ENCODE measurements around the gene CALN1. TPM values are rescaled to one million over a fixed set of nuclear protein-coding genes. Genes with fewer than 3 reads are reported as not detected.

Gene CALN1
- polyA plus RNA-seq, 1 donor (not counting 4 experiments of a cell fraction or from before 2014, with no cell fraction given): not detected

GRCh38 chr7:71828361-71828760 is 583.8 kb downstream of the CALN1 start:
- no peak for TF ChIP-seq EZH2 (IDR thresholded peaks at IDR 0.05; ENCODE audit: low read length)
- dilution Hi-C loops (cut with MboI; ENCODE audit: extremely low pct_ligation_motif_present, low sequenced_read_pairs): loop anchor here (25.0 kb wide), 1 partner anchor 109 kb away; no protein-coding TSS in a partner anchor
- no peaks in the 10 kb centered on the region for H3K9me3 ChIP-seq (ENCODE audit: control insufficient read depth, low read depth, low read length)
- H3K9ac ChIP-seq (ENCODE audit: control insufficient read depth, extremely low read depth, insufficient read depth, low read length): no peak overlapping the region
- H3K27ac ChIP-seq (ENCODE audit: control insufficient read depth, insufficient read depth, low read length): no peak overlapping the region
- no peak for DNase-seq (ENCODE audit: low read depth, low spot score)
- H3K27me3 ChIP-seq (ENCODE audit: control insufficient read depth, extremely low read depth, insufficient read depth, low read length): no peaks in the 10 kb centered on the region
- H4K20me1 ChIP-seq (ENCODE audit: control insufficient read depth, extremely low read depth, insufficient read depth, low read length): no peaks in the 10 kb centered on the region
- H3K36me3 ChIP-seq (ENCODE audit: control insufficient read depth in 2 of 2, extremely low read depth in 1 of 2, insufficient read depth in 2 of 2, low read length in 2 of 2): no peaks in the 10 kb centered on the region
- H3K4me2 ChIP-seq (ENCODE audit: control insufficient read depth, extremely low read depth, insufficient read depth, low read depth, low read length): no peak overlapping the region
- no peaks in the 10 kb centered on the region for H3K9me1 ChIP-seq (ENCODE audit: control insufficient read depth, extremely low read depth, insufficient read depth, low read length)
- H3K79me2 ChIP-seq (ENCODE audit: control insufficient read depth, insufficient read depth, low read length): no peaks in the 10 kb centered on the region
- H3K4me3 ChIP-seq (ENCODE audit: control insufficient read depth in 2 of 3, extremely low read depth in 1 of 3, insufficient read depth in 2 of 3, low read depth in 1 of 3, low read length in 3 of 3): no peak overlapping the region
- FAIRE-seq: no peak
- no peaks in the 10 kb centered on the region for H3K4me1 ChIP-seq (ENCODE audit: control insufficient read depth, extremely low read depth, insufficient read depth, low read length)
- no peak overlapping the region for H2AFZ ChIP-seq (ENCODE audit: control insufficient read depth, low read length)

- no peaks in the 10 kb centered on the region for H3K9me3 ChIP-seq (ENCODE audit: control insufficient read depth, low read depth, low read length)
- H3K36me3 ChIP-seq (ENCODE audit: control insufficient read depth in 2 of 2, extremely low read depth in 1 of 2, insufficient read depth in 2 of 2, low read length in 2 of 2): no peaks in the 10 kb centered on the region
- TF ChIP-seq EZH2 (IDR thresholded peaks at IDR 0.05; ENCODE audit: low read length) (no peak), CTCF (optimal IDR thresholded peaks at IDR 0.05 in 1 of 3, IDR thresholded peaks at IDR 0.05 in 1 of 3, conservative IDR thresholded peaks at IDR 0.05 in 1 of 3; ENCODE audit: extremely low read depth in 1 of 3, insufficient read depth in 2 of 3, low read length in 3 of 3) (no peak)
- no peak overlapping the region for H3K4me3 ChIP-seq (ENCODE audit: control insufficient read depth in 2 of 3, extremely low read depth in 1 of 3, insufficient read depth in 2 of 3, low read depth in 1 of 3, low read length in 3 of 3)
- H3K79me2 ChIP-seq (ENCODE audit: control insufficient read depth, insufficient read depth, low read length): no peaks in the 10 kb centered on the region
- dilution Hi-C loops (cut with MboI; ENCODE audit: extremely low pct_ligation_motif_present, low sequenced_read_pairs): loop anchor here (25.0 kb wide), 1 partner anchor 111 kb away; no protein-coding TSS in a partner anchor
- H3K9me1 ChIP-seq (ENCODE audit: control insufficient read depth, extremely low read depth, insufficient read depth, low read length): no peaks in the 10 kb centered on the region
- no peak for DNase-seq (ENCODE audit: low read depth, low spot score)
- H3K27me3 ChIP-seq (ENCODE audit: control insufficient read depth, extremely low read depth, insufficient read depth, low read length): no peaks in the 10 kb centered on the region
- no peak overlapping the region for H3K9ac ChIP-seq (ENCODE audit: control insufficient read depth, extremely low read depth, insufficient read depth, low read length)
- H3K27ac ChIP-seq (ENCODE audit: control insufficient read depth, insufficient read depth, low read length): no peak overlapping the region
- FAIRE-seq: no peak
- no peak overlapping the region for H3K4me2 ChIP-seq (ENCODE audit: control insufficient read depth, extremely low read depth, insufficient read depth, low read depth, low read length)
- no peaks in the 10 kb centered on the region for H4K20me1 ChIP-seq (ENCODE audit: control insufficient read depth, extremely low read depth, insufficient read depth, low read length)
- no peak overlapping the region for H2AFZ ChIP-seq (ENCODE audit: control insufficient read depth, low read length)
- no peaks in the 10 kb centered on the region for H3K4me1 ChIP-seq (ENCODE audit: control insufficient read depth, extremely low read depth, insufficient read depth, low read length)
These were observed 586.0 kb downstream of the CALN1 start for GRCh38 chr7:71826141-71826540.
